HFF-Myc (cell line): ENCODE results near the gene OR13C3.

ENCODE experiments used
- DNase-seq: peaks from one replicate; pipeline ENCODE4 v3.0.0-alpha.2; 2011; ENCODE audit warnings: low read depth; ENCODE audit errors: extremely low read depth
- H3K4me3 ChIP-seq: replicated peaks from 2 replicates; pipeline ENCODE4 v1.5.1; 2011; ENCODE audit warnings: low read depth, mild to moderate bottlenecking, control low read depth, low read length
- TF ChIP-seq, protein P1 (sequence below): IDR thresholded peaks from 2 replicates; pipeline ENCODE4 v1.5.1; 2012; ENCODE audit warnings: mild to moderate bottlenecking, low read depth, low read length, control low read depth; ENCODE audit errors: missing control alignments

OR13C3 gene

DNA sequence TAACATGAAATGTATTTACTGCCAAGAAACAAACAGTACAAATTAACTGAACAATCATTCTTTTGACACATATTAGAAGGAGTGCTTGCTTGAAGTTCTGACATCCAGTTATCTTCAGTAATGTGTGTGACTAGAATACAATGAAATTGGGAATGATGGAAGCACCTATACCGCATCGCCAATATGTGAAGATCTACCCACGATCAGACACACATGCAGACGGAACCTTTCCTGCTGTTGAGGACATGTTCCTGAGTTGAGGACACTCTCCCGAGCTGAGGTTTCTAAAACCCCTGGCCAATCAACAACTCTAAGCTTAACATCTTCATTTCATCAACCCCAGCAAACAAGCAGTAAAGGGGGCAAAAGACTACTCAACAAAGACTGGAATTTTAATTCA lies at the start of gene OR13C3:
TSS of gene OR13C3 (minus strand) at position 101 of the 400 bp plus-strand sequence. CDS start 133 bp downstream, outside the sequence.
- TF ChIP-seq, protein P1, sequence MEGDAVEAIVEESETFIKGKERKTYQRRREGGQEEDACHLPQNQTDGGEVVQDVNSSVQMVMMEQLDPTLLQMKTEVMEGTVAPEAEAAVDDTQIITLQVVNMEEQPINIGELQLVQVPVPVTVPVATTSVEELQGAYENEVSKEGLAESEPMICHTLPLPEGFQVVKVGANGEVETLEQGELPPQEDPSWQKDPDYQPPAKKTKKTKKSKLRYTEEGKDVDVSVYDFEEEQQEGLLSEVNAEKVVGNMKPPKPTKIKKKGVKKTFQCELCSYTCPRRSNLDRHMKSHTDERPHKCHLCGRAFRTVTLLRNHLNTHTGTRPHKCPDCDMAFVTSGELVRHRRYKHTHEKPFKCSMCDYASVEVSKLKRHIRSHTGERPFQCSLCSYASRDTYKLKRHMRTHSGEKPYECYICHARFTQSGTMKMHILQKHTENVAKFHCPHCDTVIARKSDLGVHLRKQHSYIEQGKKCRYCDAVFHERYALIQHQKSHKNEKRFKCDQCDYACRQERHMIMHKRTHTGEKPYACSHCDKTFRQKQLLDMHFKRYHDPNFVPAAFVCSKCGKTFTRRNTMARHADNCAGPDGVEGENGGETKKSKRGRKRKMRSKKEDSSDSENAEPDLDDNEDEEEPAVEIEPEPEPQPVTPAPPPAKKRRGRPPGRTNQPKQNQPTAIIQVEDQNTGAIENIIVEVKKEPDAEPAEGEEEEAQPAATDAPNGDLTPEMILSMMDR = no peak
- H3K4me3 ChIP-seq = no peak within 1 kb of the TSS
- no peak for DNase-seq

DNA sequence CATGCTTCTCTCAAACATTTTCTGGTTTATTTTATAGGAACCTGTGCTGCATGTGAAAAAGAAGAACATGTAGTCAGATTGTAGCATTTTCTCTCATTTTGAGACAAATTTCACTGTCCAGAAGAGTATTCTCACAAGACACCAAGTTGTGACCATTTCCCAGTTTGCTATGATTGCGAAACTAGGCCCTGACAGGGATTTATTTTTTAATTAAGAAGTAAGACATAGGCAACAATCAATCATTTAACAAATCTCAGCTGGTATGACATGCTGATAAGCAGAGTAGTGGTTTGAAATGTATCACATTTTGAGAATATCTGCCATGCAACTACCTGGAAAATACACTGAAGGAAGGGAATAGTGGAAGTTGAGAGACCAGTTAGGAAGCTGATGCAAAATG lies 43.9 kb upstream of the OR13C3 start:
- TF ChIP-seq, protein P1 = no peak
- DNase-seq = no peak
- no peak overlapping the region for H3K4me3 ChIP-seq

DNA sequence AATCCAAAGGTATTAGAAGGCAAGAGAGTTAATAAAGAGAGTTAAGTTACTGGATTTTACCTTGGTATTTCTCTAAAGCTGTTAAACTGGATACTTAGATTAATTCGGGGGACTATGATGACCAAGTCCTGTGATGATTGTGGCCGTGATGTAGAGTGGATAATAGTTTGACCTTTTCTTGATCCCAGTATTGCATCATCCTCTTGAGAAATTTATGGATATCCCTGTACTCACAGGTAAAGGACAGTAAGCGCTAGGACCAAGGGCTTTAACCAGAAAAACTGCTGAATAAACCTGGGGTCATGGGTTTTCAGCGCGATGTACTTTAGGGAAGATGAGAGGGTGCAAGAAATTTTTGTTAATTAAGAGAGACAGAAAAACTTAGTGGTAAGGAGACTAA lies 40.6 kb upstream of the OR13C3 start:
- DNase-seq = no peak
- no peak overlapping the region for H3K4me3 ChIP-seq
- TF ChIP-seq, protein P1 = no peak

DNA sequence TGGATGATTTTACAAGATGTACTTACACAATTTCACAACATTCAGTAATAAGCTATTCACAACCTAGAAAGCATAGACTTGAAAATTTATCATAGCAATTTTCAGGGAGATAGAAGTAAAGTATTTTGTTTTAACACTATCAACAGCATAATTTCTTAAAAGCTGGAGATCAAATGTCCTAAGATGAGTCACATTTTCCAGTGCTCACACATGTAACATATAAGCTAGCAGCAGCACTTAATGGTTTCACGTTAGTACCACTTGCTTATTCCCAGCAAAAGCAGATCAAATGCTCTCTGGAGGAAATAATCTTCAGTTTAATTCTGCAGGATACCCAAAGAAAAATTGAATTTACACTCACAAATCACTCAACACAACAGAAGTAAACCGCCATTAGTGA lies 38.8 kb upstream of the OR13C3 start:
- no peak for DNase-seq
- TF ChIP-seq, protein P1 = no peak
- H3K4me3 ChIP-seq = no peak overlapping the region

DNA sequence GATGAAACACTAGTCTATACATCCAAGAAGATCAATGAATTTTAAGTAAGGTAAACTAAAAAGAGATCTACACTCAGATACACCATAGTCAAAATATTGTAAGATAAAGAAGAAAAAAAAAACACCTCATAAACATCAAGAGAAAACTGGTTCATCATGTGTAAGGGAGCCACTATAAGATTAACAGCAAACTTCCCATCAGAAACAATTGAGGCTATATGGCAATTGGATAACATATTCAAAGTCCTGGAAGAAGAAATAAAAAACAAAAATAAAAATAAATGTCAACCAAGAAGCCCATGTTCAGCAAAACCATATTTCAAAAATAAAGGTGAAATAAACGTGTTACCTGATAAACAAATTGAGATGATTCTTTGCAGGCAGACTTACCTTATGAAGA lies 36.0 kb upstream of the OR13C3 start:
- TF ChIP-seq, protein P1 = no peak
- DNase-seq = no peak

DNA sequence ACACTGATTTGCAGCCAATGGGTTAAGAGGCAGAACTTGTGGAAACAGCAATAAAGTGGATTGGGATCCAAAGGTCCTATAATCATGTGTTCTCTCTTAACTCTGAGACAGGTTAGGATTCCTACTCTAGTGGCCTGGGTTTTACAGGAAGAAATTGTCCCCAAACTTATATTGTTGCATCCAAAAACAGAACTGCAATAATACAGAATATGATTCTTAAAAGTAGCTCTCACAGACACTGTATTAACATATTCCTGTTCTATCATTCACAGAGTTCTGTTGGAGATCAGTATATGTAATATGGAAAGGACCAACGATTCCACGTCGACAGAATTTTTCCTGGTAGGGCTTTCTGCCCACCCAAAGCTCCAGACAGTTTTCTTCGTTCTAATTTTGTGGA lies 32.2 kb upstream of the OR13C3 start, which contains the start of gene OR13C8:
TSS of gene OR13C8 (plus strand) at position 301 of the 400 bp plus-strand sequence. CDS start at position 301, 0 bp downstream.
- no peak for DNase-seq
- TF ChIP-seq, protein P1 = no peak

More for the DNA sequence above, 36.0 kb upstream of the OR13C3 start:
- no peak overlapping the region for H3K4me3 ChIP-seq

DNA sequence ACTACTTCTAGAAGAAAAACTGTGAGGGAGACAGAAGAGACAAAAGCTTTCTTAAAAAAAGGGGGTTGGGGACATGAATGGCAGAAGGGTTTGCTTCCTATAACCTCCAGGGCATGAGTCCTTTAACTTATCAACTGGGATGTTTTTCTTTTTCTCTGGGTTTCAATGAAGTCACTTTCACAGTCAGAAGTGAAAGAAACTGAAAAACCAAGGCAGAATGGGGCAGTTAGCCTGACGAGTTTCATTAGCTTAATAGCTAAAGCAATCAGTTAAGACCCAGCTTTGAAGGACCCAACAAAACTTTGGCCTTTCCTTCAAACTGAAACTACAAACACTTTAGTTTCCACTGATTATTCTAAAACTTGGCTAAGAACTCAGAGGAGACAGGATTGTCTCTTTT lies 27.7 kb upstream of the OR13C3 start:
- no peak overlapping the region for H3K4me3 ChIP-seq
- DNase-seq = no peak
- TF ChIP-seq, protein P1 = no peak

More for the DNA sequence above, 32.2 kb upstream of the OR13C3 start, which contains the start of gene OR13C8:
- no peak within 1 kb of the TSS for H3K4me3 ChIP-seq
